Measurements from ENCODE around the gene TBC1D3B. TPM values are rescaled to one million over a fixed set of nuclear protein-coding genes. Genes with fewer than 3 reads are reported as not detected.
"Not testable (repeated sequence)": the region's sequence is repeated elsewhere in the genome, so short reads cannot be mapped to it uniquely, and the experiment has no call there.

TBC1D3B gene
- total RNA-seq, 1 experiment from 2014 or later, result 11.3 TPM

- no peaks in the 10 kb centered on the region for H3K4me1 ChIP-seq (ENCODE audit: control insufficient read depth in 1 of 2, insufficient read depth in 2 of 2, low read length in 2 of 2)
- no peaks in the 10 kb centered on the region for H3K9me2 ChIP-seq (ENCODE audit: insufficient read depth)
- H3K9ac ChIP-seq (ENCODE audit: low read length), result no peak overlapping the region
- ATAC-seq (no peak), DNase-seq (ENCODE audit: low read depth, low spot score) (no peak)
- no peaks in the 10 kb centered on the region for H3K36me3 ChIP-seq (ENCODE audit: control insufficient read depth in 1 of 2, insufficient read depth in 2 of 2, low read length in 2 of 2)
- no TSS peak for BruUV-seq (replicated peaks)
- H3K27me3 ChIP-seq (ENCODE audit: insufficient read depth, low read length), result no peaks in the 10 kb centered on the region
- no peak overlapping the region for H3K4me3 ChIP-seq (replicated peaks in 1 of 2; ENCODE audit: low read depth in 1 of 2, low read length in 2 of 2)
- intact Hi-C loops (cut with micrococcal nuclease), result no loop called here
- peaks cover 9 to 17% of the 10 kb centered on the region in 2 experiments; a peak in 3 of 4 replicates for H3K9me3 ChIP-seq (ENCODE audit: control insufficient read depth in 1 of 2, insufficient read depth in 1 of 2, low read depth in 1 of 2, low read length in 2 of 2)
- H2AFZ ChIP-seq (ENCODE audit: low read depth, low read length, poor library complexity, severe bottlenecking), result no peak overlapping the region
- POLR2A ChIA-PET, result no interaction called here
- CTCF ChIA-PET, result interaction anchor here (1.4 kb wide), 1 partner anchor 154 kb away, joined by 4 read pairs; no protein-coding TSS in a partner anchor
- no peak overlapping the region for H3K27ac ChIP-seq (ENCODE audit: low read depth, low read length)
- H3K79me2 ChIP-seq (ENCODE audit: insufficient read depth, low read length), result no peaks in the 10 kb centered on the region
- no peaks in the 10 kb centered on the region for H4K20me1 ChIP-seq (ENCODE audit: insufficient read depth)
- TF ChIP-seq ZNF274 (IDR thresholded peaks at IDR 0.05; ENCODE audit: low read depth, low read length) (no peak), ZFX (IDR thresholded peaks at IDR 0.05) (no peak), JUND (IDR thresholded peaks at IDR 0.05) (no peak), POLR2AphosphoS5 (IDR thresholded peaks at IDR 0.05; ENCODE audit: low read depth, low read length) (no peak), YY1 (IDR thresholded peaks at IDR 0.05; ENCODE audit: extremely low read depth, insufficient replicate concordance, low read depth, low read length) (no peak), CTCF (IDR thresholded peaks at IDR 0.05 in 2 of 3, conservative IDR thresholded peaks at IDR 0.05 in 1 of 3; ENCODE audit: borderline replicate concordance in 1 of 3, insufficient read depth in 1 of 3, low read depth in 2 of 3, low read length in 2 of 3) (no peak), SP1 (IDR thresholded peaks at IDR 0.05; ENCODE audit: low read depth) (no peak), EZH2phosphoT487 (IDR thresholded peaks at IDR 0.05; ENCODE audit: borderline replicate concordance) (no peak), EZH2 (IDR thresholded peaks at IDR 0.05) (no peak), TCF7L2 (IDR thresholded peaks at IDR 0.05; ENCODE audit: borderline replicate concordance, extremely low read depth, insufficient read depth, insufficient read length) (no peak), REST (IDR thresholded peaks at IDR 0.05; ENCODE audit: low read depth) (no peak), POLR2A (IDR thresholded peaks at IDR 0.05; ENCODE audit: borderline replicate concordance, extremely low read depth, insufficient read depth, insufficient read length) (no peak), CEBPB (IDR thresholded peaks at IDR 0.05; ENCODE audit: low read depth) (no peak)
- no peak overlapping the region for H3K4me2 ChIP-seq (ENCODE audit: low read length)
- RAD21 ChIA-PET (ENCODE audit: low non-redundant PET in 1 of 2, low total read pairs in 2 of 2, uncharacterized antibody in 2 of 2, unreplicated experiment in 2 of 2), result no interaction called here
These were observed 53.0 kb downstream of the TBC1D3B start for GRCh38 chr17:36123431-36123830.

- CTCF ChIA-PET; H3K27me3 ChIP-seq (ENCODE audit: insufficient read depth, low read length); H3K4me3 ChIP-seq (replicated peaks in 1 of 2; ENCODE audit: low read depth in 1 of 2, low read length in 2 of 2); H2AFZ ChIP-seq (ENCODE audit: low read depth, low read length, poor library complexity, severe bottlenecking); H4K20me1 ChIP-seq (ENCODE audit: insufficient read depth); H3K36me3 ChIP-seq (ENCODE audit: control insufficient read depth in 1 of 2, insufficient read depth in 2 of 2, low read length in 2 of 2); H3K9ac ChIP-seq (ENCODE audit: low read length); H3K9me2 ChIP-seq (ENCODE audit: insufficient read depth); POLR2A ChIA-PET; ATAC-seq; H3K4me2 ChIP-seq (ENCODE audit: low read length); H3K79me2 ChIP-seq (ENCODE audit: insufficient read depth, low read length); intact Hi-C loops (cut with micrococcal nuclease); H3K4me1 ChIP-seq (ENCODE audit: control insufficient read depth in 1 of 2, insufficient read depth in 2 of 2, low read length in 2 of 2); H3K27ac ChIP-seq (ENCODE audit: low read depth, low read length); DNase-seq (ENCODE audit: low read depth, low spot score); RAD21 ChIA-PET (ENCODE audit: low non-redundant PET in 1 of 2, low total read pairs in 2 of 2, uncharacterized antibody in 2 of 2, unreplicated experiment in 2 of 2); BruUV-seq (replicated peaks): not testable (repeated sequence)
- H3K9me3 ChIP-seq (ENCODE audit: control insufficient read depth in 1 of 2, insufficient read depth in 1 of 2, low read depth in 1 of 2, low read length in 2 of 2), result peaks cover 9 to 16% of the 10 kb centered on the region in 2 experiments; a peak in 3 of 4 replicates
These were observed 55.3 kb downstream of the TBC1D3B start for GRCh38 chr17:36121099-36121498.
